Activated CD4-positive, alpha-beta T cell treated with anti-CD3 and anti-CD28 coated beads, Interleukin-2, amount 50 U/mL, for 48 hours (primary cell): ENCODE results near the gene XDH.

Experiments used
- DNase-seq, 2 experiments: peaks; one replicate each; pipeline ENCODE4 v3.0.0-alpha.2; 2020

The XDH gene

DNA sequence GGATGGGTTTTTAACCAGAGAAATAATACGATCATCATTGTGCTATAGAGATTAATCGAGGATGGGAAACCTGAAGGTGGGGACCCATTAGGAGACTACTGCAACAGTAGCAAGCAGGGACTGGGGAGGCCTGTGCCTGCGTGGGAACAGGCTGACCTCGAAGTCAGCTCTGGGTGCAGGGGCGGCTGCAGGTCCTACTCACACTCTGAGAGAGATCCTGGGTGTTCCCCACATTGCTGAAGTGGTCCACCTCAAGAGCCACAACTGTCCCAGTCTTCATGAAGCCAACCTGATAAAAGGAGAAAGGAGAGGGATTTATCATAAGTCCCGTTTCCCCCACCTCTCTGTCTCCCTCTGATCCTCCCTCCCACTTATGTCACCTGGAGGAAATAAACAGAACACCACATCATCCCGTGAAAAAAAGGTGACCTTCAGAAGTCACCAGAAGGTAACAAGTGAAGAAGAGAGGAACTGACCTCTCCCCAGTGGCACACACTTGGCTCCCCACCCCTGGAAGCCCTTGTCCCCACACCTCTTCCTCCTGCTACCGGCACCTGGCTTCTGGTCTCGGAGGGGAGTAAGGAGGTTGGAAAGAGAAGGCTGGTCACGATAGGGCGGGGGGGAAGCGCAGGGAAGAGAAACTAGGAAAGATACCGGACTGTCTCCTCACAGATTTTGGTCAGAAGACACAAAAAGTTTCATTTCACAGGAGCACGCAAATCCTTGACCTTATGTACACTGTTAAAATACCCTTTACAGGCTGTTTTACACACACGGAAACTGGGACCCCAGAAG, 50.4 kb downstream of the XDH start:
- no peak for DNase-seq

DNA sequence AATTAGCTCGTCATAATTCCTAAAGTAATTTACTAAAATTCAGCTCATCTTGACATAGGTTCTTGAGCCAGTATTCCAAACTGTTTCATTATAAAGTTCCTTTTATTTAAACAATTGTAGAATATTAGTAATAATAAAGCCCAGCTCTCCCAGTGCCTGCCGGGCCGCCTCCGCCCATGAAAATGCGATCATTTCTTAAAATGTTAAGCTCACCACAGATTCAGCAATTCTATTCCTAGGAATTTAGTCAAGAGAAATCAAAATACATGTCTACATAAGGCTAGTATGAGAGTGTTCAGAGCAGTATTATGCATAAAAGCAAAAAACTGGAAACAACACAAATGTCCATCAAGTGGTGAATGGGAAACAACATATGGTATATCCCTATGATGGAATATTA, 52.0 kb downstream of the XDH start:
- no peak for DNase-seq

DNA sequence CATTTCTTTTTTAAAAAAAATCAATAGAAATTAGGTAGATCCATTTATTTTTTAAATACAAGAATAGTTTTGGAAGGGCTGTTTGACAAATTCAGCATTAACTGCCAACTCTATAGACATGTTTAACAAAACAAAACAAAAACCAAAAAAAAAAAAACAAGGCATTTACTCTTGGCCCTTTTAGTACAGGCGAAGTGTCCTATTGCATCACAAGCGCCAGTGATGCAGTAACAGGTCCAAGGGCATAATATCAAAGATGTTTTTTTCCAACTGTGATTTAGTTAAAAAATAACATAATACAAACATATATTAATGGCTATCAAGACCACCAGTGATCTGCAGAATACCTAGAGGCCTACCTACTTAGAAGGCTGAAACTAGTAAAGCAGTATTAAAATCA, 55.3 kb downstream of the XDH start:
- DNase-seq, result no peak

DNA sequence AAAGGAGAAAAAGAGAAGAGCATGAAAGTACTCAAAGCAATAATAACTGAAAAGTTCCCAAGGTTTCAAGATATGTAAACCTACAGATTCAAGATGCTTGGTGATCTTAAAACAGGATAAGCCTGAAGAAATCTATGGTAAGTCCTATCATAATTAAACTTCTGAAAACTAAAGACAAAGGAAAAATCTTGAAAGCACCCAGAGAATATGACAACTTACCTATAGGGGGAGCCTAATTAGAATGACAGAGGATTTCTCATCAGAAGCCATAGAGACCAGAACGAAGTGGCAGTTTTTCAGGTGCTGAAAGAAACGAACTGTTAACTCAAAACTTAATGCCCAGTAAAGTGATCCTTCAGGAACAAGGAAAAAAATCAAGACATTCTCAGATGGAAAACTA, 59.7 kb downstream of the XDH start:
- DNase-seq, result no peak

DNA sequence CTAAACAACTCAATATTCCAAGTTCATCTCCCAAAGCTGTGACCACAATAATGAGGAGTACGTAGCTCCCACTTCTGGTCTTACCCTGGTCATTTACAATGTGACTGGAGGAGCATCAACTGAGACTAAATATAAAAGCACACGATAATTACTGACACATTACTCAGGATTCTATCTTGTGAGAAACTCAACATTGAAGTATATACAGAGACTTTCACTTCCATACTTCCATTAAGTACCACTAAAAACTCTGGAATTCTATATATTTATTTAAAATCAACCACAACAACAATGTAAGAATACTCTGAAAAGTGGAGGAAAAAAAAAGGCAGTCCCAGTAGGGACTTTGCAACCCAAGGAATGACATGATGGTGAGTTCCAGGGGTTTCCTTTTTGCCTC, 61.4 kb downstream of the XDH start:
- no peak for DNase-seq

DNA sequence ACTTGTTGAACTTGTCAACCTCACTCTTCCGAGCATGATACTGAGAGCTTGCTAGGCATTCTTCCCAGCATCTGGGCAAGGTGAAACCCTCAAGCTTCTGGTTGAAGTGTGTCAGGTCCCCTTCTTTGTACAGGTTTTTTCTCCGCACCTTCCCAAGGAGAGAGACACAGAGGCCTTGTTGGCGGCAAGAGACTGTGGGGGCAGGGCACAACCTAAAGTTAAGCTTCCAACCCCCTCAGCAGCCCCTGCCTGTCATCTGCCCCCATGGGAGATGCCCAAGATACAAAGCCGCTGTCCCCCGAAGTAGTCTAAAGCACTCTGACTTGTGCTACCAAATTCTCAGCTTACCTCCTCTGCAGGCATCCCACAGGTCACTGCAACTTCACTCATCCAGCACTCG, 64.9 kb downstream of the XDH start:
- no peak for DNase-seq

DNA sequence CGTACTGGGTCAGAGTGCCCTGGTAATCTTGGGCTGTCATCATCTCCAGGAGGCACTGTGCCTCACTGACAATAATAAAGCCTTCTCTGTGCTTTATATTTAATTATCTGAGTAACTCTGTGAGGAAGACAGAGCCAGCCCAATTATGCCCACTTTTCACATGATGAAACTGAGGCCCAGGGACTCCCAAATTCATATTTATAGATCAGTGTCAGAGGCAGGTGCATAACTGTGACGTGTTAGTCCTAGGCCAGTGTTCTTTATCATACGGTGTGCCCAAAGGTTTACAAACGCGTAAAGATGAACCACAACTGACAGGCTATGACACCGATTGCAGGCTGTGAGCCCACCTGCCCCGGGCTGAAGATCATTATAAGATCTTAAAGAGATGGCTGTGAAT, 65.4 kb downstream of the XDH start:
- no peak for DNase-seq

DNA sequence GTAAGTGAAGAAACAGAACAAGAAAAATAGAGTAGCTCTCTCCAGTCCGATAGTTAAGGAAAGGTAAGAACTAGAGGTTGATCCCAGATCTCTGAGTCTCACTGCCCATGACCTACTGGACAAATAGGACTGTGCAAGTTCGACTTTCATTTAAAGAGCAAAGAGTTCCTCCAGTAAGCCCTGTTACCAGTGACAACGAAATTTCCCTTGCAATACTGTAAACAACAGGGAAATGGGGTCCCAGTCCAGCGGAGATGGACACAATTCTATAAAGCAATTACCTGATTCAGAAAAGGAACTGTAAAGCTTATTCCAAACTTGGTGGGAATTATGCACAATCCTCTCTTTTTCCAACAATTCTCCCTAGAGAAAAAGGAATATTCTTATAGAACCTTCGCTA, 65.9 kb downstream of the XDH start:
- DNase-seq, result no peak

DNA sequence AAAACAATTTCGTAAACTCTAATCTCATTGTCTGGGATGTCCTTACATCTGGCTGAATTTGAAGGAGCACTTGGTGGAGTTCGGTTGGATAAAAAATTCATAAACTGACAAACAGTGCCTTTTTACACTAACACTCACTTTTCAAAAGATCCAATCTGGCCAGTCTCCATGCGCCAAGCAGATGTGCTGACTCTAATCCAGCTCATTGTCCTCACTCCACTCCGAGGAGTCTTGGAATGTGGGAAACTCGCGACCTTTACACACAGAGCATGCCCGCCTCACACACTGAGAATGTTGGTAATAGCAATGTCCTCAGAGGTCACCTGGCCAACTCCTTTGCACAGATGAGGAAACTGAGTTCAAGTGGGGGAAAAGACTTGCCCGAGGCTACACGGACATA, 66.8 kb downstream of the XDH start:
- DNase-seq, result no peak

DNA sequence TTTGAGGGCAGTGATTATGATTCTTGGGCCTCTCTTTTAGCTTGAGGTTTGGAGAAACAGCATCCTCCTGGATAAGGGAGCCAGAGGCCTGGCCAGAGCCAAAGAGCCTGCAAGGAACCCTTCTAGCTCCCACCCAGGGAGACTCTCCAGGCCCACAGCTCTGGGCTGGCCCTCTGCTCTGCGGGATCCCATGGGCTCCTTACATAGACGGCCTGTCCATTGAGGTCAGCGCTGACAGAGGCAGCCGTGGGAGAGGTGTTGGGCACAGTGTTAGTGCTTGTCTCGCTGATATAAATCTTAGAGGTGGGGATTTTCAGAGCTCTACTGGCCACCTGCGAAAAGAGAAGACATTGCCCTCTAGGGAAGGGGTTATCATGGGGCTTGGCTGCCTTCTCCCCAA, 67.2 kb downstream of the XDH start:
- no peak for DNase-seq

DNA sequence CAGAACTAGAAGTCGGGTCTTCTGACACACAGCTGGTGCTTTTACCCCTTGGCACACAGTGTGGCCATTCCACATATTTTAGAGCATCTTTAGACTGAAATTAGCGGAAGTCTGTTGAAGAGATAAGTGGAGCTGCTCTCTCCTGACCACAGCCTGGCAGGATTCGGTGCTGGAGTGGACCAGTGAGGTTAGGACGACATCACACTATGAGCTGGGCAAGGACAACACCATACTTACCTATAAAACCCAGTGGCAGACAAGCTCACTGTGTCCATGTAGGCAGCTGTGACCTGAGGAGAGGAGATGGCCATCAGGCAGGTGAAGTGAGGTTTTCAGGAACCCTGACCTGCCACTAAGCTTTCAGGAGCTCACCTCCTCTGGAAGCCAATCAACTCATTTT, 70.1 kb downstream of the XDH start:
- DNase-seq, result no peak

DNA sequence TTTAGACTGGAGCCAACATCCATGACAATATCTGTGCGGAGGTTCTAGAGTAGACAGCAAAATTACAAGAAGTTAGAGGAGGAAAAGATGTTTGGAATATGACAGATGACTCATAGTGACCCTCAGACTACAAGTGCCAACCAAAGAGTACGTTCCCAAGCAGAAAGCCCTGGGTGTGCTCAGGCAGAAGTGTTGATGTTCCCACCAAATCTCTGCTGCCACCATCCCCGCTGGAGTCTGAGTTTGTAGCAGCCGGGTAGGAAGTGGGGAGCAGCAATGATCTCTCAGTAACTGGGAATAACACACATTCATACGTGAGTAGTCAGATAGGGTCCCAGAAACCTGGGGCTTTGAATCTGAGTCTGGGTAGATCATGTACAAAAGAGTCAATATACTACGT, 73.2 kb downstream of the XDH start:
- no peak for DNase-seq

DNA sequence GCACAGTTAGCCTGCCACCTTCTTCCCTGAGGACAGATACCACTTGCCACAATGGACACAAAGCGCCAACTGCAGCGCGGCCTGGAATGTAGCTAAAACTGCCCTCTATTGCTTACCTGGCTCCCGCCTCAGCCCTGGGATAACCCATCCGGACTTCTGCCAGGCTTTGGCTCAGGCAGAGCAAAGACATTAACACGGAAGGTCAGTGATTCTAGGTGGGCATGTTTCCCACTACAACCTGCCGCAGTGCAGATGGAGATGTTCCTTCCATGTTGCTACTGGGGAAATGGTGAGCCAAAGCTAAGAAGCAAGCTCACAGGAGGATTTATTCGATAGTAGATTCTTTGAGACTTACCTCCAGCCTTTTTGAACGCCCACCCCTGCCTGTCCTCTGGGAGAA, 74.8 kb downstream of the XDH start:
- no peak for DNase-seq

DNA sequence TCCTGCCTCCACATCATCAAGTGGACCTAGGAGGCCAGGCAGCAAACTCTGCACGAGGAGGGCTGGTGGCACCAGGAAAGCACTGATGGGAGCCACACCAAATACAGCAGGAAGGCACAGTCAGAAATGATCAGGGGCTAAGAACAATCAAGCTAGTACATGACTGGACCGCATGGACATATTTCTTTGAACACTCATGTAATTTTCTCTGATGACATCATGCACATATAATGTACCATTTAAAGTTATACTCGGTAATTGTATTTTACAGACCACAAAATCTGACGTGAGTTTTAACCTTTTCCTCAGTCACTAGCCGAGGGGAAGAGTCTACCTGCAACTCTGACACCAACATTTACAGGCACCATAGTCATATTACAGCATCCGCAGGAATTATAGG, 76.7 kb downstream of the XDH start:
- no peak for DNase-seq

DNA sequence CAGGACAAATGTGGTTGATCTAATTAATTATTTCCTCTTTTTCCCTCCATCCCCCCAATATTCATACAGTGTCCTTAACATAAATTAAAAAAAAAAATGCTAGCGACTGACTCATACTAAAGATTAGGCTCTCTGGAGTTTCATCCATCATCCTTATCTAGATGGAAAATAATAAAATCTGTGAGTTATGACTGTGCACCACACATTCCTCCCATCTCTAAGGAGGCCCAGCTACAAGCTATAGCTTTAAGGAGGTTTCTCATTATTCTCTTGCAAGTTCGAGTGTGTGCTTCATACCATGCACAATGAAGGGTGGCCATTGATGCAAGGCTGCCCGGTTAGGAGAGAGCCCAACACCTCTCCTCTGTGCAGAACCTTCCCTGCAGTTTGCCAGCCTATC, 77.3 kb downstream of the XDH start:
- no peak for DNase-seq

DNA sequence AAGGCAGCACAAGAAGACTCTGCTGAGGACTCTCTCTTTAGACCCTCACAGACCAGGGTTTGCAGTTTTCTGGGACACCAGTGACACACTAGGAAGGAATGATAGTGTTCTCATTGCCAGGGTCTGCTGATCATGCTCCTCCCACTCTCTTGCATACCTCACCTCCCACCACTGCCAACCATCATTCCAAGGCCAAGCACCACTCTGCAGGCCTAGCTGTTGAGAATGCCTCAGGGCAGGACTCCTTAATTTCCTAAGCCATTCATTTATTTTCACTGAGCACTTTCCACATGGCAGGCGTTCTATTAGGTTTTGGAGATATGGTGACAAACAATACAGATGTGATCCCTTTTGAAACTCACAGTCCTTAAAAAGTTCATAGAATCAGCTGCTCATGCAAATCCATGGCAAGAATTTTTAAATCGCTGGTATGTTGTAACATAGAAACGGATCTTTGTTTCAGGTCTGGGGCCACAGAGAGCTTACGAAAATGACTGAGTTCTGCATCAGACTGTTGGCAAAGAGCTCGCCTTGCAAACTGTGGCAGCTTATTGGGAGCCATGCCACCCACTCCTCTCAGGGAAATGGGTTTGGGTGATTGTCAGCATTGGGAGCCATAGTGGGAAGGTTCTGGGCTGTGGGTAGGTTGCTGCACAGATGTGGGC, 78.5 kb downstream of the XDH start:
- no peak for DNase-seq

DNA sequence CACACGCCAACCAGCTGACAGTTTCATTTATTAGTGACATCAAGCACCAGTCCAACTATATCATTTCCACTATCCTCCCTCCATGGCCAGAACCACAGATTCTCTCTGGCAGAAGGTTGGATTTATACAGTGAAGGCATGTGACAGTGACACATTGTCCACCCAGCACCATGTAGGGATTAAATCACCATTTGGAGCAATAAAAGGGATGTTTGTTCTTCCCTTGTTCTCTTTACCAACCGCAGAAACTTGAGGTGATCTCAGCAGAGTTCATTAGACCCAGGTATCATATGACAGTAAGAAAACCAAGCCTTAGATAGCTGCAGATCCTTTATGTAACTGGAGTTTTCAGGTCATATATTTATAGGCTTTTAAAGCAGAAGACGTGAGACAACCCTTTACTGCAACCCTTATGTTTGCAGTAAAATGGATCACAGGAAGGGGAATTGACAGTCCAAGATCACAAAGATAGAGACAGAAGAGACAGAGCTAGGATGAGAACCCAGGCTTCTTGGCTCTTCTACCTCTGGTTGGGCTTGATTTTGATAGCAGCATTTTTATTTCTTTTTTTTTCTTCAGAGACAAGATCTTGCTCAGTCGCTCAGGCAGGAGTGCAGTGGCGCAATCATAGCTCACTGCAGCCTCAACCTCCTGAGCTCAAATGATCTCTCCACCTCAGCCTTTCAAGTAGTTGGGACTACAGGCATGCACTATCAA, 80.1 kb downstream of the XDH start:
- DNase-seq, result no peak

DNA sequence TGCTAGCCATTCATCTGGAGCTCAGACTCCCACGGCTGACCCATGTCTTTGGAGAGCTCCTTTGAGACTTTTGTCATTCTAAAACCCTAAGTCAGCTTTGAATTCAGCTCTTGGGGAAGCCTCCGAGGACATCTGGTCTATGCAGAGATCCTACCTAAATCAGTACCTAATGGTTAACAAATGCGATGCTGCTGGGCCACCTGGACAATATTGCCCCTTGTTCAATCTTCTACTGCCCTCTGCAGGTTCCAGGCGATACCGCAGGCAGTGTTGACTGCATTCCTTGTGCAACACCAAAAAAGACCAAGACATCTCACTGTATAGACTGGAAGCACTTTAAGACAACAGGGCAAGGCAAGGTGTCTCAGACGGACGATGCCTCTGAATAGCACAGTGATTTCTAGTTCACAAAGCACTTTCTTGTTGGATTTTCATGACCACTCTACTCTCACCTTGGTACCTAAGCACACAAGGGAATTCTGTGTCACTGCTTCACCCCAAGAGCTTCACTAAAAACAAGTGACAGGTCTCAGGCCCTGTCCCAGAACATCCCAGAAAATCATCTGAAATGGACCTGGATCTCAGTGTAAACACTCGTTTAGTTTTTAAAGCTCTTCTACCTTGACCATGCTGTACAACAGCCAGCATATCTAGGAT, 80.9 kb downstream of the XDH start:
- peak; percentile 83 to 86 for DNase-seq

DNA sequence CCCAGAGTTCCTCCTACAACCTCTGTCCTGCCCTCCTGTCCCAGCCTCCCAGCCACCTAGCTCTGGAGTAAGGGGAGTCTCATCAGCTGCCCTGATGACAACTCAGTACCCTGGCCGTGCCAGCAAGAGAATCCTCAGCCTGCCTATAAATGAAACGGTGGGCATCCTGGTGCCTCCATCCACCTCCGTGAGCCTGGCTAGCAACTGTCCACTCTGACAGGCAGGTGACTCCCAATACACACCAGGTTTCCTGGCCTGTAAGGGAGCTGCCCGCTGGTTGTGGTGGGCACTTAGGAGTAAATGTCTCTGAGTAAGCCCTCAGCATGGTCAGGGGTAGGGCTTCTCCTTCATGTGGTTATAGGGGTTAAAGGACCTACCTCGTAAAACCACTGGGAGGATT, 81.5 kb downstream of the XDH start:
- no peak for DNase-seq

DNA sequence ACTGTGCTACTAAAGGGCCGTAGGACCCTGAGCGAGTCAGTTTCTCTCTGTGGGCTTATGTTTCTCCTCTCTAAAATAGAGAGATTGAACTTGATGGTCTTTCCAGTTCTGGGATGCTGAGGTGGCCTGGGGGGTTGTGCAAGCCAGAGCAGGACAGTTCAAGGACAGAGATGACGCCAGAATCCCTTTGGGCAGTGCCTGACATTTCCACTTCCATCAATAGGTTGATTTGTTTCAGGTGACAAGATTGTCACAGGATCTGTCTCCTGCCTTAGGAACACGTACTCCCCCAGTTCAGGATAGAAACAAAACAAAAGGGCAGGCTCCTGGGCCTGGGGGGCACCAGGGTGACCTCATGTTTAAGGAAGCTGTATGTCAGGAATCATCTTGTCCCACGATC, 82.0 kb downstream of the XDH start:
- DNase-seq, result no peak

DNA sequence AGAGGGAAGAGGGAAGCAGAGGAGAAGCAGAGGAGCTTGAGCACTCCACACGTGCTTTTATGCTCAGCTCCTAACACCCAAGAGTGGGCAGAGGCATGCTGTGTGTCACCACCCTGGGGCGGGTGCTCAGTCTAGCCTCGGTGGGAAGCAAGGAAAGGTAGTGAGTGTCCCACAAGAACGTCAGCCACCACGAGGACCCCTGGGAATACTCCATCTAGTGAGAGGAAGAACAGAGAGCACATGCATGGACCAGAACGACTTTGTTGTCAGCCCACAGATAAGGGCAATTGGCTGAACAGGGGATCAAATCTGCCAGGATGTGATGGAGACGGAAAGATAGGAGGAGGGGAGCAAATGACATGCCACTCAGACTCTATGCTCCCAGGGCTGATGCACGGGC, 83.4 kb downstream of the XDH start:
- DNase-seq, result no peak

DNA sequence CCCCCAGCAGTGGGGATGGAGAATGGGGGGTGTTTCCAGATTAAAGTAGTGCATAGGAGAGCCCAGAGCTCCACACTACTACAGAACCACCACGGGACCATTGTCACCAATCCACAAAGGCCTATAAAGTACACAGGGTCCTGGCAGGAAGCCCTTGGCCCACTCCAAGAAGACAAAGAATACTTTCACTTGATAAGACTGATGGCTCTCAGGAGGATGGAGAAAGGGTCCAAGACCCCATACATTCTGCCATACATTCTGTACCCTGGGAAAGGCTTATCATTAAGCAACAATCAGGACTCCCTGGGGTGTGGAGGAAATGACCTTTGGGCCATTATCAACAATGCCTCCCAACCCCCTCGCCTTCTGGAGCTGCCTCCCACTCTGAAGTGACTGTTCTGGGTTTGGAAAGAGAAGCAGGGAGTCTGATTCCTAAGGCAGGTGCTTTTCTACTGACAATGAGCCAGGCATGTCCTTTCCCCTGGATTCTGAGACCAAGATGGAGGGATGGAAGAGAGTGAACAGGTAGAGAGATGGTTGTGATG, 85.4 kb downstream of the XDH start:
- DNase-seq, result no peak

DNA sequence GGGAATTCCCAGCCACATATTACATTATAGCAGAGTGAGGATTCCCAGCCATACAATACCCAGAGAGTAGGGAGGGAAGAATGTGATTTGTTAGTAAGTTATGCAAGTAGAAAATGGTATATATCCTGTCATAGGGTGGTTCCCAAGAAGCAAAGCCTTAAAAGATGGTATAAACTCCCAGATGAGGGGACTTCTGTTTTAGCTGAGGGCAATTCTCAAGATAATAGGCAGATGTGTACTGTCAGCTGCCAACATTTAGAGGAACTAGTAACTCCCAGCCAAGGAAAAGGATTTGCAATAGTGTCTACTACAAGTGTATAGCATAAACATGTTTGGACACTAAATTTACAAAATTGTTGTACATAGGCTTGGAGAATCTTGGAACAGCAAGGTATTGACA, 86.5 kb downstream of the XDH start:
- no peak for DNase-seq

DNA sequence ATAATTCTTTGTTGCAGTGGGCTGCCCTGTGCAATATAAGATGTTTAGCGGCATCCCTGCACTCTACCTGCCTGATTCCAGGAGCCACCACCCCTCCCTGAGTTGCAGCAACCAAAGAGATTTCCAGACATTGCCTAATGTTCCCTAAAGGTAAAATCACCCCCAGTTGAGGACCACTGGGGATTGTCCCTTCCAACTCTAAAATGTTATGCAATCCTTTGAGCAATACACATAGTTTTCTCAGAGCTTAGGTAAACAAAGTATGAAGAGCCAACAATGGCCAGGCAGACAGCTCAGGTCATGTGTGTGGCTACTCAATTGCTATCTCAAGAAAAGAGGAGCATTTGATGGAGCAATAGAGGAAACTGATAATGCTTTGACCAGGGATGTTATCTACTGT, 87.0 kb downstream of the XDH start:
- no peak for DNase-seq
